RWPE2 (cell line): ENCODE measurements around the gene RCAN1.

ENCODE experiments used
- ATAC-seq: fragments of 200-7000 bp; cut with Tn5 transposase; 3 replicates; pipeline ENCODE4 v1.9.1; 2021; ENCODE audit warnings: low read depth
- DNase-seq: peaks from one replicate; pipeline ENCODE4 v3.0.0-alpha.2; 2020; ENCODE audit warnings: low spot score
- H3K27ac ChIP-seq: fragments of 450-650 bp; 2 replicates; pipeline ENCODE4 v1.5.1; 2017; ENCODE audit warnings: mild to moderate bottlenecking; ENCODE audit not compliant: poor library complexity, severe bottlenecking
- H3K27me3 ChIP-seq: fragments of 250-450 bp; sonication (Bioruptor Pico); 2 replicates; pipeline ENCODE4 v1.5.1; 2021; ENCODE audit warnings: mild to moderate bottlenecking, moderate library complexity; ENCODE audit not compliant: insufficient read depth, poor library complexity, severe bottlenecking
- H3K36me3 ChIP-seq: fragments of 250-450 bp; sonication (Bioruptor Pico); 2 replicates; pipeline ENCODE4 v1.5.1; 2020; ENCODE audit warnings: low read depth, mild to moderate bottlenecking, moderate library complexity
- H3K4me1 ChIP-seq: fragments of 250-450 bp; sonication (Bioruptor Pico); 2 replicates; pipeline ENCODE4 v1.5.1; 2021; ENCODE audit warnings: mild to moderate bottlenecking, moderate library complexity; ENCODE audit not compliant: insufficient read depth, poor library complexity, severe bottlenecking
- H3K4me3 ChIP-seq: fragments of 250-450 bp; sonication (Bioruptor Pico); 2 replicates; pipeline ENCODE4 v1.5.1; 2021; ENCODE audit warnings: mild to moderate bottlenecking, moderate library complexity; ENCODE audit not compliant: severe bottlenecking
- H3K9me3 ChIP-seq: fragments of 250-450 bp; sonication (Bioruptor Pico); 2 replicates; pipeline ENCODE4 v1.5.1; 2021; ENCODE audit warnings: mild to moderate bottlenecking, moderate library complexity; ENCODE audit not compliant: severe bottlenecking
- CTCF ChIP-seq: fragments of 450-650 bp; IDR thresholded peaks from one replicate; pipeline ENCODE4 v1.5.1; 2017; ENCODE audit warnings: mild to moderate bottlenecking, moderate library complexity; ENCODE audit not compliant: poor library complexity, severe bottlenecking

RCAN1 gene

GRCh38 chr21:34579411-34579810, 35.5 kb downstream of the RCAN1 start:
- ATAC-seq (peak; percentile 13; the same call in 1 of the 3 replicates), DNase-seq (no peak)

GRCh38 chr21:34576041-34576511, 38.8 kb downstream of the RCAN1 start:
- Histone ChIP-seq H3K9me3 (no peaks in the 10 kb centered on the region), H3K27me3 (no peaks in the 10 kb centered on the region), H3K4me1 (peaks cover 28% of the 10 kb centered on the region), H3K4me3 (no peak overlapping the region), H3K36me3 (no peaks in the 10 kb centered on the region), H3K27ac (peak overlapping the region; percentile 33)
- DNase-seq: no peak
- peak; percentile 39; the same call in 2 of the 3 replicates for ATAC-seq
- TF ChIP-seq CTCF: no peak

More at GRCh38 chr21:34579411-34579810, 35.5 kb downstream of the RCAN1 start:
- peaks cover 41% of the 10 kb centered on the region for H3K4me1 ChIP-seq
- H3K27ac ChIP-seq: peak overlapping the region; percentile 60
- H3K4me3 ChIP-seq: no peak overlapping the region
- H3K9me3 ChIP-seq: no peaks in the 10 kb centered on the region
- H3K27me3 ChIP-seq: no peaks in the 10 kb centered on the region
- TF ChIP-seq CTCF: no peak
- H3K36me3 ChIP-seq: no peaks in the 10 kb centered on the region

GRCh38 chr21:34574601-34575529, 40.0 kb downstream of the RCAN1 start:
- DNase-seq: no peak
- ATAC-seq: no peak
- Histone ChIP-seq H3K4me1 (peaks cover 20% of the 10 kb centered on the region), H3K9me3 (no peaks in the 10 kb centered on the region), H3K36me3 (no peaks in the 10 kb centered on the region), H3K27ac (peak overlapping the region; percentile 33), H3K27me3 (no peaks in the 10 kb centered on the region), H3K4me3 (no peak overlapping the region)
- no peak for TF ChIP-seq CTCF

- no peak for DNase-seq
- no peak for ATAC-seq
- Histone ChIP-seq H3K9me3 (no peaks in the 10 kb centered on the region), H3K27me3 (no peaks in the 10 kb centered on the region), H3K4me3 (no peak overlapping the region), H3K4me1 (peaks cover 12% of the 10 kb centered on the region), H3K27ac (no peak overlapping the region), H3K36me3 (no peaks in the 10 kb centered on the region)
- TF ChIP-seq CTCF: no peak
Measured at GRCh38 chr21:34571994-34572393, 42.9 kb downstream of the RCAN1 start.

- no peak for ATAC-seq
- TF ChIP-seq CTCF: no peak
- H3K9me3 ChIP-seq: no peaks in the 10 kb centered on the region
Measured at GRCh38 chr21:34570313-34570712, 44.6 kb downstream of the RCAN1 start.

More at GRCh38 chr21:34570313-34570712, 44.6 kb downstream of the RCAN1 start:
- Histone ChIP-seq H3K4me1 (no peaks in the 10 kb centered on the region), H3K4me3 (no peak overlapping the region), H3K27ac (no peak overlapping the region), H3K27me3 (no peaks in the 10 kb centered on the region), H3K36me3 (no peaks in the 10 kb centered on the region)
- DNase-seq: no peak
